Naive thymus-derived CD4-positive, alpha-beta T cell (primary cell): ENCODE data around the gene TAOK2. TPM values are rescaled to one million over a fixed set of nuclear protein-coding genes. Genes with fewer than 3 reads are reported as not detected.
A peak's percentile ranks its signal among the peaks of the same experiment; 100 is the strongest.

Experiments used
- ATAC-seq: fragments of 150-1000 bp; cut with Tn5 transposase; 2 replicates; pipeline ENCODE4 v1.10.0; 2021; ENCODE audit warnings: mild to moderate bottlenecking, moderate library complexity
- CTCF ChIA-PET: fragments of 350-600 bp; sonication (Branson Sonifier 250); formaldehyde crosslinking; loops from one replicate; lab custom pipeline; 2021; ENCODE audit warnings: antibody characterized with exemption; lab: Charles Lee
- POLR2A ChIA-PET: fragments of 350-600 bp; sonication (Branson Sonifier 250); formaldehyde crosslinking; loops from one replicate; lab custom pipeline; 2021; ENCODE audit warnings: antibody characterized with exemption, inconsistent platforms; lab: Charles Lee
- DNase-seq, 9 donors: peaks; one replicate each; pipeline versions ENCODE4 v3.0.0 to v3.0.0-alpha.2; 2020 to 2022; ENCODE audit warnings: mixed read lengths in 1 of 9
- H3K27ac ChIP-seq: one replicate; pipeline ENCODE4 v1.7.0; 2013; ENCODE audit warnings: mild to moderate bottlenecking, low read depth, low read length, moderate library complexity
- H3K27me3 ChIP-seq, 2 donors: one replicate each; pipeline ENCODE4 v1.7.0; 2013; ENCODE audit warnings: low read length in 2 of 2, mild to moderate bottlenecking in 2 of 2, moderate library complexity in 2 of 2; ENCODE audit not compliant: control insufficient read depth in 2 of 2, insufficient read depth in 2 of 2
- H3K36me3 ChIP-seq, 3 experiments: 1 replicate in 2 of 3; 2 replicates in 1 of 3; pipeline ENCODE4 v1.7.0; 2013; ENCODE audit warnings: low read length in 3 of 3, mild to moderate bottlenecking in 3 of 3, moderate library complexity in 1 of 3; ENCODE audit not compliant: insufficient read depth in 3 of 3, control insufficient read depth in 2 of 3
- H3K4me1 ChIP-seq, 2 donors: one replicate each; pipeline ENCODE4 v1.7.0; 2013; ENCODE audit warnings: low read length in 2 of 2, mild to moderate bottlenecking in 2 of 2, moderate library complexity in 1 of 2; ENCODE audit not compliant: control insufficient read depth in 2 of 2, insufficient read depth in 2 of 2
- H3K4me3 ChIP-seq: 2 replicates; pipeline ENCODE4 v1.7.0; 2013; ENCODE audit warnings: mild to moderate bottlenecking, low read length
- H3K9me3 ChIP-seq, 3 experiments: 1 replicate in 2 of 3; 2 replicates in 1 of 3; pipeline ENCODE4 v1.7.0; 2013; ENCODE audit warnings: low read length in 3 of 3; ENCODE audit not compliant: control insufficient read depth in 2 of 3
- H3K27ac Mint-ChIP-seq, 9 donors: one replicate each; pipeline ENCODE4 v1.8.0; 2020 to 2022; ENCODE audit warnings: mixed read lengths in 9 of 9, mild to moderate bottlenecking in 8 of 9, moderate library complexity in 5 of 9, inconsistent platforms in 2 of 9
- H3K27me3 Mint-ChIP-seq, 5 donors: one replicate each; pipeline ENCODE4 v1.8.0; 2021 to 2022; ENCODE audit warnings: mixed read lengths in 5 of 5, mild to moderate bottlenecking in 1 of 5
- H3K36me3 Mint-ChIP-seq, 5 donors: one replicate each; pipeline ENCODE4 v1.8.0; 2020 to 2022; ENCODE audit warnings: mixed read lengths in 5 of 5, mild to moderate bottlenecking in 3 of 5, inconsistent platforms in 1 of 5
- H3K4me1 Mint-ChIP-seq, 7 donors: one replicate each; pipeline ENCODE4 v1.8.0; 2020 to 2022; ENCODE audit warnings: mixed read lengths in 7 of 7, mild to moderate bottlenecking in 3 of 7, inconsistent platforms in 1 of 7
- H3K4me3 Mint-ChIP-seq, 10 donors: one replicate each; pipeline ENCODE4 v1.8.0; 2020 to 2022; ENCODE audit warnings: mild to moderate bottlenecking in 10 of 10, mixed read lengths in 10 of 10, moderate library complexity in 6 of 10, inconsistent platforms in 2 of 10
- H3K9me3 Mint-ChIP-seq, 11 donors: one replicate each; pipeline ENCODE4 v1.8.0; 2020 to 2022; ENCODE audit warnings: mixed read lengths in 11 of 11, mild to moderate bottlenecking in 4 of 11, inconsistent platforms in 1 of 11, moderate library complexity in 1 of 11
- intact Hi-C, 2 donors: fragments of 100-400 bp; cut with micrococcal nuclease; formaldehyde crosslinking; loops; one replicate each; pipeline ENCODE4 v1.15.1; 2023
- polyA plus RNA-seq, 2 donors: library from polyadenylated mRNA; unstranded; fragments of 300-500 nt; fragmentation: Illumina TruSeq; gene quantifications; one replicate each; pipeline ENCODE4 v1.2.3, GENCODE V29; 2021
- total RNA-seq, 6 experiments: library from RNA in 5 of 6; stranded (reverse) in 5 of 6; gene quantifications; 1 replicate in 5 of 6; 2 replicates in 1 of 6; pipeline ENCODE4 v1.2.3 and lab custom pipeline; 2021 to 2026

The TAOK2 gene
- total and polyA plus RNA-seq, 7 experiments from 2014 or later = 2.9 to 48.5 (median 27.2) TPM

GRCh38 chr16:29988346-29989075, 14.8 kb downstream of the TAOK2 start:
- DNase-seq = no peak
- Mint-ChIP-seq H3K27me3 (no peaks in the 10 kb centered on the region), H3K27ac (peak overlapping the region in 3 of 9 donors; percentile 26 to 69 (median 41)), H3K36me3 (peaks cover 11 to 39% (median 17%) of the 10 kb centered on the region in 5 donors), H3K9me3 (no peaks in the 10 kb centered on the region), H3K4me3 (peak overlapping the region in 1 of 10 donors; percentile 25), H3K4me1 (no peaks in the 10 kb centered on the region)
- Histone ChIP-seq H3K9me3 (no peaks in the 10 kb centered on the region), H3K36me3 (peaks cover 0 to 98% (median 0%) of the 10 kb centered on the region in 3 experiments), H3K27ac (no peak overlapping the region), H3K4me3 (no peak overlapping the region), H3K27me3 (no peaks in the 10 kb centered on the region), H3K4me1 (no peaks in the 10 kb centered on the region)
- ATAC-seq = no peak
- POLR2A ChIA-PET = interaction anchor here (1.0 kb wide), 1 partner anchor 15 kb away, joined by 3 read pairs; the partner anchor contains the start of gene TAOK2
- intact Hi-C loops = no loop called here
- CTCF ChIA-PET = no interaction called here

GRCh38 chr16:29989111-29989858, 15.6 kb downstream of the TAOK2 start:
- peaks cover 4 to 6% (median 5%) of the 10 kb centered on the region in 7 donors for H3K4me1 Mint-ChIP-seq
- H3K36me3 Mint-ChIP-seq = peaks cover 7 to 31% (median 17%) of the 10 kb centered on the region in 5 donors
- H3K9me3 Mint-ChIP-seq = no peaks in the 10 kb centered on the region
- H3K36me3 ChIP-seq = peaks cover 0 to 93% (median 0%) of the 10 kb centered on the region in 3 experiments
- DNase-seq (no peak), ATAC-seq (no peak)
- peak overlapping the region in 2 of 9 donors; percentile 2 to 69 for H3K27ac Mint-ChIP-seq
- no peaks in the 10 kb centered on the region for H3K27me3 Mint-ChIP-seq
- H3K27ac ChIP-seq = no peak overlapping the region
- no peaks in the 10 kb centered on the region for H3K27me3 ChIP-seq
- CTCF ChIA-PET = no interaction called here
- intact Hi-C loops = no loop called here
- no peak overlapping the region for H3K4me3 ChIP-seq
- peaks cover 1 to 4% of the 10 kb centered on the region in 2 donors for H3K4me1 ChIP-seq
- no peaks in the 10 kb centered on the region for H3K9me3 ChIP-seq
- POLR2A ChIA-PET = interaction anchor here (0.5 to 1.0 kb wide), 2 partner anchors 16 to 63 kb away, joined by 3 read pairs; partner anchors contain the start of genes KCTD13 and TAOK2
- H3K4me3 Mint-ChIP-seq = no peak overlapping the region

- Histone ChIP-seq H3K27ac (no peak overlapping the region), H3K4me3 (no peak overlapping the region), H3K36me3 (peaks cover 0 to 85% (median 0%) of the 10 kb centered on the region in 3 experiments), H3K4me1 (peaks cover 9 to 11% of the 10 kb centered on the region in 2 donors), H3K27me3 (no peaks in the 10 kb centered on the region), H3K9me3 (no peaks in the 10 kb centered on the region)
- DNase-seq = no peak
- Mint-ChIP-seq H3K4me1 (peaks cover 11 to 13% (median 13%) of the 10 kb centered on the region in 7 donors), H3K36me3 (peaks cover 4 to 30% (median 17%) of the 10 kb centered on the region in 5 donors), H3K9me3 (no peaks in the 10 kb centered on the region), H3K27me3 (no peaks in the 10 kb centered on the region), H3K27ac (peak overlapping the region in 1 of 9 donors; percentile 69), H3K4me3 (no peak overlapping the region)
- intact Hi-C loops = loop anchor here in 1 of 2 donors (10.0 kb wide), 1 partner anchor 1125 kb away; the partner anchor contains the start of gene SH2B1
- ATAC-seq = no peak
- CTCF ChIA-PET = no interaction called here
- POLR2A ChIA-PET = interaction anchor here (0.5 kb wide), 1 partner anchor 64 kb away, joined by 3 read pairs; the partner anchor contains the start of gene KCTD13
Measured at GRCh38 chr16:29990034-29990433, 16.4 kb downstream of the TAOK2 start.

GRCh38 chr16:29990883-29991570, 17.4 kb downstream of the TAOK2 start:
- ChIA-PET POLR2A (interaction anchor here (1.1 kb wide), 1 partner anchor 13 kb away, joined by 3 read pairs; no protein-coding TSS in a partner anchor), CTCF (no interaction called here)
- H3K27me3 ChIP-seq = no peaks in the 10 kb centered on the region
- H3K4me1 ChIP-seq = peaks cover 9 to 11% of the 10 kb centered on the region in 2 donors
- H3K4me1 Mint-ChIP-seq = peaks cover 13 to 19% (median 14%) of the 10 kb centered on the region in 7 donors
- no peak for ATAC-seq
- H3K27ac Mint-ChIP-seq = peak overlapping the region in 1 of 9 donors; percentile 14
- H3K27me3 Mint-ChIP-seq = no peaks in the 10 kb centered on the region
- no peak overlapping the region for H3K4me3 Mint-ChIP-seq
- no peaks in the 10 kb centered on the region for H3K9me3 Mint-ChIP-seq
- H3K27ac ChIP-seq = no peak overlapping the region
- intact Hi-C loops = loop anchor here in 1 of 2 donors (10.0 kb wide), 1 partner anchor 1126 kb away; the partner anchor contains the start of gene SH2B1
- peaks cover 0 to 82% (median 0%) of the 10 kb centered on the region in 3 experiments for H3K36me3 ChIP-seq
- peaks cover 2 to 28% (median 15%) of the 10 kb centered on the region in 5 donors for H3K36me3 Mint-ChIP-seq
- H3K9me3 ChIP-seq = no peaks in the 10 kb centered on the region
- no peak for DNase-seq
- H3K4me3 ChIP-seq = no peak overlapping the region

- Histone ChIP-seq H3K4me3 (no peak overlapping the region), H3K36me3 (peaks cover 0 to 77% (median 0%) of the 10 kb centered on the region in 3 experiments), H3K4me1 (peaks cover 11% of the 10 kb centered on the region in 2 donors), H3K27me3 (no peaks in the 10 kb centered on the region), H3K27ac (no peak overlapping the region), H3K9me3 (no peaks in the 10 kb centered on the region)
- H3K4me3 Mint-ChIP-seq = no peak overlapping the region
- no peaks in the 10 kb centered on the region for H3K9me3 Mint-ChIP-seq
- intact Hi-C loops = loop anchor here in 1 of 2 donors (10.0 kb wide), 1 partner anchor 1127 kb away; the partner anchor contains the start of gene SH2B1
- peaks cover 14 to 24% (median 18%) of the 10 kb centered on the region in 7 donors for H3K4me1 Mint-ChIP-seq
- POLR2A ChIA-PET = interaction anchor here (1.1 kb wide), 1 partner anchor 13 kb away, joined by 3 read pairs; no protein-coding TSS in a partner anchor
- ATAC-seq (no peak), DNase-seq (no peak)
- peaks cover 0 to 28% (median 14%) of the 10 kb centered on the region in 5 donors for H3K36me3 Mint-ChIP-seq
- no peak overlapping the region for H3K27ac Mint-ChIP-seq
- CTCF ChIA-PET = no interaction called here
- H3K27me3 Mint-ChIP-seq = no peaks in the 10 kb centered on the region
Measured at GRCh38 chr16:29991571-29991904, 17.9 kb downstream of the TAOK2 start.
